Type B pancreatic cell (in vitro differentiated cells): ENCODE data around the gene TEX35. TPM values are rescaled to one million over a fixed set of nuclear protein-coding genes. Genes with fewer than 3 reads are reported as not detected.

ENCODE experiments used
- DNase-seq: peaks from one replicate; pipeline ENCODE4 v3.0.0; 2021; ENCODE audit warnings: mixed read lengths; ENCODE audit not compliant: unreplicated experiment; ENCODE audit errors: extremely low spot score
- H3K27ac Mint-ChIP-seq: 2 replicates; pipeline ENCODE4 v1.8.0; 2021; ENCODE audit warnings: mild to moderate bottlenecking, mixed read lengths
- H3K27me3 Mint-ChIP-seq: 2 replicates; pipeline ENCODE4 v1.8.0; 2021; ENCODE audit warnings: mixed read lengths
- H3K36me3 Mint-ChIP-seq: 2 replicates; pipeline ENCODE4 v1.8.0; 2021; ENCODE audit warnings: mixed read lengths
- H3K4me1 Mint-ChIP-seq: one replicate; pipeline ENCODE4 v1.8.0; 2021; ENCODE audit warnings: mixed read lengths; ENCODE audit not compliant: unreplicated experiment
- H3K4me3 Mint-ChIP-seq: 2 replicates; pipeline ENCODE4 v1.8.0; 2021; ENCODE audit warnings: mild to moderate bottlenecking, mixed read lengths
- H3K9me3 Mint-ChIP-seq: 2 replicates; pipeline ENCODE4 v1.8.0; 2021; ENCODE audit warnings: mixed read lengths
- CTCF ChIP-seq: fragments of 200-600 bp; sonication (generic); conservative IDR thresholded peaks from 2 replicates; pipeline ENCODE4 v1.5.0; 2021; ENCODE audit warnings: antibody characterized with exemption, mild to moderate bottlenecking
- total RNA-seq: library from RNA; stranded (reverse); gene quantifications from 2 replicates; pipeline ENCODE4 v1.2.1, GENCODE V29; 2021; ENCODE audit warnings: low replicate concordance

TEX35 gene
- total RNA-seq, 1 donor from 2014 or later, result not detected

DNA sequence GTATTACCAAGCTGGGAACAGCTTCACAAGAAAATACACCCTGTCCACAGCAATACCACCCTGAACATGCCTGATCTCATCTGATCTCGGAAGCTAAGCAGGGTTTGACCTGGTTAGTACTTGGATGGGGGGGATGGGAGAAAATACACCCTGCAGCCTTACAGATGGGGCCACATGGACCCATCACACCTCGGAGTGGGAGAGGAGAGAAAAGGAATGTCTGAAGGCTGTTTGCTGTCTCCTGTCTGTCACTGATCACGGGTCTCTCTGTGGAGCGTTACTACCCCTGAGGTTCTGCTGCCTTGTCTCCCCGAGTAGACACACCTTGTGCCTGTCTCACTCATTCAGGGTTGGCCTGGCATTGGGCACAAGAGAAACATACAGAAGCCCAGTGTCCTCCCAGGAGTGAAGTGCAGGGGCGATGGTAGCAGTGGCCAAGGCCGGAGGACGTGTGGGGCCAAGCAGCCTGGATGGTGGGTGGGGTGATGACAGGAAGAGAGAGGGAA, 48.0 kb downstream of the TEX35 start:
- DNase-seq, result peak; percentile 42
- Mint-ChIP-seq H3K4me3 (no peak overlapping the region), H3K4me1 (peaks cover 26% of the 10 kb centered on the region), H3K9me3 (peaks cover 3% of the 10 kb centered on the region), H3K27ac (no peak overlapping the region), H3K36me3 (peaks cover 3% of the 10 kb centered on the region), H3K27me3 (no peaks in the 10 kb centered on the region)
- no peak for TF ChIP-seq CTCF

GRCh38 chr1:178563099-178563820, 50.4 kb downstream of the TEX35 start:
- Mint-ChIP-seq H3K27ac (no peak overlapping the region), H3K9me3 (peaks cover 3% of the 10 kb centered on the region), H3K4me1 (peaks cover 26% of the 10 kb centered on the region), H3K4me3 (no peak overlapping the region), H3K27me3 (no peaks in the 10 kb centered on the region), H3K36me3 (peaks cover 5% of the 10 kb centered on the region)
- TF ChIP-seq CTCF, result no peak
- peak; percentile 39 for DNase-seq

- H3K27me3 Mint-ChIP-seq, result no peaks in the 10 kb centered on the region
- H3K4me1 Mint-ChIP-seq, result peaks cover 19% of the 10 kb centered on the region
- no peak overlapping the region for H3K4me3 Mint-ChIP-seq
- no peak for TF ChIP-seq CTCF
- peaks cover 3% of the 10 kb centered on the region for H3K9me3 Mint-ChIP-seq
- peaks cover 7% of the 10 kb centered on the region for H3K36me3 Mint-ChIP-seq
- DNase-seq, result peak; percentile 39
- no peak overlapping the region for H3K27ac Mint-ChIP-seq
These were observed 51.3 kb downstream of the TEX35 start for GRCh38 chr1:178564086-178564782.

DNA sequence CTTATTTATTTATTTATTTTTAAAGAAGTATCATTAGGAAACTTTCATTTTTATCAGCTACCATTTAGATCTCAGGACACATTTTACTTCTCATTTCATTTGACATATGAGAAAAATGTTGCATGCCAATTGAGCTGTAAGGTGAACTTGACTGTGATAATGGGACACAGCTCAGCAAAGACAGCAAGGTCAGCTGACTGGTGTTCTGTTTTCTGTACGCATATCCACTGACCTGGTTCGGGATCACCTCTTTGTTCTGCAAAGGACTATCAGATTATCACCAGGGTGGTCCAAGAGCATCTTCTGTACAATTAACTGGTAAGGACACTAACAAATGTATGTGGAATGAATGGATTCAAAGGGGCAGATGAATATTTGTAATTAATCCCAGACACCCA, 51.9 kb downstream of the TEX35 start:
- Mint-ChIP-seq H3K27ac (no peak overlapping the region), H3K4me3 (no peak overlapping the region), H3K4me1 (peaks cover 13% of the 10 kb centered on the region), H3K27me3 (no peaks in the 10 kb centered on the region), H3K9me3 (peaks cover 3% of the 10 kb centered on the region), H3K36me3 (peaks cover 7% of the 10 kb centered on the region)
- no peak for DNase-seq
- TF ChIP-seq CTCF, result no peak

- Mint-ChIP-seq H3K4me3 (no peak overlapping the region), H3K27ac (no peak overlapping the region), H3K36me3 (peaks cover 7% of the 10 kb centered on the region), H3K27me3 (no peaks in the 10 kb centered on the region), H3K9me3 (peaks cover 3% of the 10 kb centered on the region), H3K4me1 (peaks cover 13% of the 10 kb centered on the region)
- TF ChIP-seq CTCF, result no peak
- DNase-seq, result no peak
These were observed 52.7 kb downstream of the TEX35 start for GRCh38 chr1:178565586-178565985.
